ENCODE measurements around the gene TENM4.
A peak's percentile ranks its signal among the peaks of the same experiment; 100 is the strongest.

The TENM4 gene

GRCh38 chr11:79406376-79406775 is 34.5 kb downstream of the TENM4 start:
- H3K4me3 ChIP-seq (ENCODE audit: low read depth, low read length), result no peak overlapping the region
- TF ChIP-seq CTCF (IDR thresholded peaks at IDR 0.05; ENCODE audit: low read depth, low read length, missing control alignments), result no peak
- peak; percentile 29 for DNase-seq (ENCODE audit: low read depth)

- TF ChIP-seq CTCF (IDR thresholded peaks at IDR 0.05; ENCODE audit: low read depth, low read length, missing control alignments), result no peak
- DNase-seq (ENCODE audit: low read depth), result no peak
- H3K4me3 ChIP-seq (ENCODE audit: low read depth, low read length), result no peak overlapping the region
These were observed 36.0 kb downstream of the TENM4 start for GRCh38 chr11:79404806-79405205.

GRCh38 chr11:79404325-79404724 is 36.5 kb downstream of the TENM4 start:
- DNase-seq (ENCODE audit: low read depth), result no peak
- no peak for TF ChIP-seq CTCF (IDR thresholded peaks at IDR 0.05; ENCODE audit: low read depth, low read length, missing control alignments)
- no peak overlapping the region for H3K4me3 ChIP-seq (ENCODE audit: low read depth, low read length)

GRCh38 chr11:79403839-79404238 is 37.0 kb downstream of the TENM4 start:
- H3K4me3 ChIP-seq (ENCODE audit: low read depth, low read length), result no peak overlapping the region
- DNase-seq (ENCODE audit: low read depth), result no peak

GRCh38 chr11:79402912-79403311 is 37.9 kb downstream of the TENM4 start:
- no peak overlapping the region for H3K4me3 ChIP-seq (ENCODE audit: low read depth, low read length)
- no peak for DNase-seq (ENCODE audit: low read depth)
- TF ChIP-seq CTCF (IDR thresholded peaks at IDR 0.05; ENCODE audit: low read depth, low read length, missing control alignments), result no peak

More at GRCh38 chr11:79403839-79404238, 37.0 kb downstream of the TENM4 start:
- no peak for TF ChIP-seq CTCF (IDR thresholded peaks at IDR 0.05; ENCODE audit: low read depth, low read length, missing control alignments)

GRCh38 chr11:79400717-79401330 is 40.0 kb downstream of the TENM4 start:
- DNase-seq (ENCODE audit: low read depth), result no peak
- H3K4me3 ChIP-seq (ENCODE audit: low read depth, low read length), result no peak overlapping the region

More at GRCh38 chr11:79400717-79401330, 40.0 kb downstream of the TENM4 start:
- TF ChIP-seq CTCF (IDR thresholded peaks at IDR 0.05; ENCODE audit: low read depth, low read length, missing control alignments), result peak; percentile 77
